CD4-positive, alpha-beta T cell treated with Interferon gamma for 1 hour (primary cell): ENCODE measurements around the gene LDB2.
"Not testable (repeated sequence)": the region's sequence is repeated elsewhere in the genome, so short reads cannot be mapped to it uniquely, and the experiment has no call there.

Experiments
- DNase-seq: peaks from one replicate; pipeline ENCODE4 v3.0.0-alpha.2; 2020

LDB2 gene

DNA sequence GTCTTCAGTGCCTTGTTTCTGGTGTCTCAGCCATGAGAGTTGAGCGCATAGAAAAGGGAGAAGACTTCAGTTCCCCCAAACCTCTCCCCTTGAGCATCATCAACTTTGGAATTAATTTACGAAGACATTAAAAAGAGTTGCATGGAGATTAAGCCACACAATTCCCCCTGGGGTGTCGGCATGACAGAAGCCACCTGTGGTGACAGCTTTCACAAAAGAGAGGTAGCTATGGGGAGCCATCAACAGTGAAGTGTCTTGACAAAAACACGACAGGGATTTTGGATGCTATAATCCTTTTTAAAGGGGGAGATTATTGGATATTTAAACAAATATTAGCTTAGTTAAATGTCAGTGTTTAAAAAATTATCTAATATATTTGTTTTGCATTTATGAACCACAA is 307.6 kb downstream of the LDB2 start:
- DNase-seq = no peak

DNA sequence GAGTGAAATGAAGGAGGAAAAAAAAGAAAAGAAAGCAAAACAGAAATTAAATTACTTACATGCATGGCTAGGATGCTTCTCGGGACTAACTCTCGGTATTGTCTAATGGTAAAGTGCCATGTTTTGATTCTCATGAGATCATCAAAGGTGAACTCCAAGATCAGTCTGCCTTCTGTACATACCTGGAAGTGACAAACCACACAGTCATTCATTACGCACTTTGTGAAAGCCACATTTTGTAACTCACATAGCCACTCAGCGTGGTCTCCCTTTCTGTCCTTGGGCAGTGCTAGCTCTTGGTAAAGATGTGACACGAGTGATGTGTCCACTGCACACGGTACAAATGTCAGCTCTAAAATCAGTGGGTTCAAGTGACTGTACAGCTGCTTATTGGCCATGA is 309.8 kb downstream of the LDB2 start:
- no peak for DNase-seq

DNA sequence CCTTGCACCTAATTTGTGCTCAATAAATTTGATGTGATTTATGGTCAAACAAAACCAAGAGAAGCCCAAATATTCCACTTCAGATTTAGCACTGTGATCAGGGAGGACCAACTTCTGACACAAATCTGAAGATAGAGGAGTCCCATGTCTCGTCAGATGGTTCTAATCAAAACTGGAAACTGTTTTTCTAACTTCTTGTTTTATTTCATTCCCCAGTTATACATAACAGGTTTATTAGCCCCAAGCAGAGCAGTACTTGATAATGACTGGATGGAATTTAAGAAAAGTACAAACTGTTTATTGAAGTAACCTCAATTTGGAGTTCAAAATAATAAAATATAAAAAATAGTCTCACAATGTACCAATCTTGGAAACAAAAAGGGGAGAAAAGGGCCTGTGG is 310.3 kb downstream of the LDB2 start:
- DNase-seq = no peak

DNA sequence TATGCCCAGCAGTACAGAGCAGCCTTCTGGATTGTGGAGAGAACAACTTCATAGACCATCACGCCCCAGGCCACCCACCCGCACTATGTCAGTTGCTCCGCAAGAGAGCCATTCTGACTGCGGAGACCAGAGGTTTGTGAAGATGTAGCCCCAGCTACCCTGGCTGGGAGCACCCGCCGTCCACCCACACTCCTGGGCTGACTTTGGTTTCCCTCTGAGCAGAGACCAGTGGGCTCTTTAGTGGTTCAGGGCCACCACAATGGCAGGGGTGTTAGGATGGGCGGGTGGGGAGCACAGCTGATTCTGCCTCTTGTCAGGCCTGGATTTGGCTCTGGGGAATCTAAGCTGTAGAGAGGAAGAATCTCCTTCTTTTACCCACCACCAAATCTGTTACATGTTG is 313.4 kb downstream of the LDB2 start:
- DNase-seq = no peak

DNA sequence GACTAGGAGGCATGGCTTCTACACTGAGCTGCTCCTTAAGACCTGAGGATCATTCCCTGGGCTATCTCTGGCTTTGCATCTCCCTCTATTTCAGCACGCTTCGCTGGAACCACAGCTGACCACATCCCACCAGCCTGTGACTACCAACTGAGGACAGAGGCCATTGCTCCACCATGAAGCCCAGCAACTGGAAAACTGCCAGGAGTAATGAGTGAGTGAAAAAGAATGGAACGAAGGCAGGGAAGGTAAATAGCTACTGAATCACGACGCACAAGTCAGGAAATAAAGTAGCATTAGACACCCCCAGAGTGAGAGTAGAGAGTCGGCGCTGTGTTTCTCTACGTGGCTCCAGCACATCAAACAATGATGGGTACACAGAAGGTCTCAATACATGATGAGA is 314.7 kb downstream of the LDB2 start:
- DNase-seq = no peak

DNA sequence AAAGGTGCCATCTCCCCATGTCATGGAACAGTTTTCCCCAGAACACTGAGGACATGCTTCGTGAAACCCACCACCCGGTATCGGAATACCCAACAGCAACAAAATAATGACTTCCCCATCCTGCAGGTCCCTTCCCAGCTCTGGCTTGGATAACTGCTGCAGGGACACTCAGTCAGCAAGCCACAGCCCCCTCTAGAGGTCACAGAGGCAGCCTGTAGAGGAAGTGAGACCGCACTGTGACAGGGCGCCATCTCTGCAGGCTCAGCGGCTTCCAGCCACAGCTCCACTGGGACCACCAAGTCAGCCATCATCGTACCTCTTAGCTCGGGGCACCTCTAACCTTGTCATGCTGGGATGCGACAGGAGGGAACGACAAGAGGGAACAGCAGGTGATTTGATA is 315.9 kb downstream of the LDB2 start:
- no peak for DNase-seq

DNA sequence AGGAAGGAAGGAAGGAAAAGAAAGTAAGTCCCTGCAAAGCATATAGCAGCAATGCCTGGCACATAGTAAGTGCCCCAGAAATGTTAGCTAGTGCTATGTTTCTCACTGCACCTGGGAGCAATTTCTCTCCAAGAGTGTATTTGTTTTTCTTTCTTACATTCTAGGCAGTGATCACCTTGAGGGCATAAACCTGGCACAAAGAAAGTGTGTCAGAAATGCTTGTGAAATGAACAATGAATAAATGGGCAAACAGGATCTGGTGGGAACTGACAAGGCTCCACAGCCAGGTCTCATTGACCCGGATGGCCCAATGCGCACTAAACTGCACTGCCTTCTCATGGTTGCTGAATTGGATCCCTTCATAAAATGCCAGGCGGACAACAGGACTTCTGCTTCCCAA is 316.4 kb downstream of the LDB2 start:
- no peak for DNase-seq

DNA sequence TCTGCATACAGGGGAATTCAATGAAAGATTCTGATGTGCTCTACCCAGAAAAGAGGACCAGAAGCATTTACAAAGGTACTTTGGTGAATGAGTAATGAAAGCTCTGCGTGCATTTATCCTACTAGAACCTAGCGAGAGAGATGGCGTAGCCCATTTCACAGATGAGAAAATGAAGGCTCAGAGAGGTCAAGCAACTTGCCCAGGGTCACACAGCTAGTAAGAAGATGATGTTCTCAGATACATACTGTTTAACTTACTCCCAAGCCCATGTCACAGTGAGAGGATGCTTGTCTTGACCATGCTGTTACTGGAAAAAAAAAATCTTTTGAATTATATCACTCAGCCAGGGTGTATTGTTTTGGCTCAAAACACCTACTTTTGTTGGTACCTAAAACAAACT is 317.3 kb downstream of the LDB2 start:
- DNase-seq = no peak

DNA sequence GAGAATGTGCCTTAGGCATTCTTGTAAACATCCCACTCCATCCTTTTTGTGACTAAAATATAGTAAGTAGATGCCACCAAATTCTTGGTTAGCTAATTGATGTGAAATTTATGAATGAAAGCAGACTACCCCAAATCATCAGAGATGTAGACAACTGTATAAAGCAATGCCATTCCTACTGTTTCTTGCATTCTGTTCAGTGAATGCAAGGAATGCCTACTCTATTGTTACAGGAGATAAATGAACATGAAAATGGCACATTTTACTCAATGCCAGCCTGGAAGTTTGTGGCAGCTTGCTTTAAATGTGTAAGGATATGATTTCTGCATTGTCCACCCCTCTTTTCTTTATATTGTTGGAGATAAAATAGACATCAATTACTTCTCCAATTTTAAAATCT is 317.9 kb downstream of the LDB2 start:
- DNase-seq = no peak

DNA sequence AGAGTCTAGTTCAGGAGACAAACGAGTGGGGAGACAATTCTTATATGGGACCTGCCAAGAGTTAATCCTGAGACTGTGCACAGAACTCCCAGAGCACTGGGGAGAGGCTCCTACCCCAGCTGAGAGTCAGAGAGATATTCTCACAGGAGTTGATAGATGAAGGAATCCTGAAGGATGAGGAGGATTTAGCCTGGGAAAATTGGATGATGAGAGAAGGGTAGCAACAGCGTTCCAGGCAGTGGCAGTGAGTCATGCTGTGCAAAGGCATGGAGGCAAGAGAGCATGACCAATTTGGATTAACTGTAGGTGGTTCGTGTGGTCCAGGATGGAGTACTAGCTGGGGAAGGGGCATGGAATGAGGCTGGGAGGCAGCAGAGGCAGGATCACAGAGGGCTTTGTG is 318.6 kb downstream of the LDB2 start:
- DNase-seq = no peak

DNA sequence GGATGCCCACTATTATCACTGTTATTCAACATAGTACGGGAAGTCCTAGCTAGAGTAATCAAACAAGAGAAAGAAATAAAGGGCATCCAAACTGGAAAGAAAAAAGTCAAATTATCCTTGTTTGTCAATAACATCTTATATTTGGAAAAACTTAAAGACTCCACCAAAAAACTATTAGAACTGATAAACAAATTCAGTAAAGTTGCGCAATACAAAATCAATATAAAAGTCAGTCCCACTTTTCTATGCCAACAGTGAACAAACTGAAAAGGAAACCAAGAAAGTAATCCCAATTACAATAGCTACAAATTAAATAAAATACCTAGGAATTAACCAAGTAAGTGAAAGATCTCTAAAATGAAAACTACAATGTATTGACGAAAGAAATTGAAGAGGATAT is 321.3 kb downstream of the LDB2 start:
- DNase-seq = no peak

DNA sequence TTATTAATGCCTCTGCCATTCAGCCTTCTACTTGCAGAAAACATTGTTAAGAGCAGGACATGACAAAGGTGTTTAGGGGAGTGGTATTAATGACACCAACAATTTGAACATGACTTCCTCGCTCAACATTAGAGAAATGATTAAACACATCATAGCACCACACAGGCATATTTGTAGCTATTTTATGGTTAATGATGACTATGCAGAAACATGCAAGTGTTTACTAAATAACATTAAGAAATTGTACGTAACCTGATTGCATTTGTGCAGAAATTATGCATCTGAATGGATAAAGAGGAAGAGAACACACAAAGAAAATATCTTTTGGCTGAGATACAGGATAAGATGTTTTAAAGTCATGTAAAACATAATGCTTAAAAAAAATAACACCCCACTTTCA is 323.5 kb downstream of the LDB2 start:
- no peak for DNase-seq

DNA sequence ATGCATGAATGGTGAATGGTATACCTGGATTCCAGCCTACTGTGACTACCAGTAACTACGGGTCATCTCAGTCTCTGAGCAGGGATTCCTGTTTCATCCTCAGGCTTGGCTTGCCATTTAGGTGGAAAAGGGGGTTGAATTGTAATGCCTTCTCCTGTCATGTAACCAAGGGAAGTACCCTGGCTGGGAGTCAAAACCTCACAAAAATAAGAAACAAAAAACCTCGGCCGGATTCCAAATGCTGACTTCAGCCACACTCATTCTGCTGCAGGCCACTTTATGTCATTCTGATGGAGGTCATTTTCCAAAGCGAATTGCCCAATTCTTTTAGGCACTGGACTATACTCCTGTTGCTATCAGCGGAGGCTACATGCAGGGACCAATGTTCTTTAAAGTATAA is 324.7 kb downstream of the LDB2 start:
- DNase-seq = no peak

DNA sequence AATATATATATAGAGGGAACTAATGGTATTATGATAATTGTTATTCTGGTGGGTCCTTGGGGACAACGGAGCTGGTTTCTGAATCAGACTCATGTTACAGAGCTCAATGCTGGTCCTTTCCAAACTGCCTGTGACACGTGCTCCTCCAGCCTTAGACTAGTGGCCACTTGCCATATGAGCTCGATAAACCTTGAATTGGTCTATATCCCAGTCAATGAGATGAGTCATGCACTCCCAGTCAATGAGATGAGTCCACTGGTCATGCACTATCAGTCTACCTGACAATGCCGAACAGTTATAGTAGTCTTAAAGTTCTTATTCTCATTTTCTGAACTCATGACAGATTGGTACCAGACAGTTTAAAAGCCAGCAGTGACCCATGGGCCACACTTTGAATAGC is 325.2 kb downstream of the LDB2 start:
- no peak for DNase-seq

DNA sequence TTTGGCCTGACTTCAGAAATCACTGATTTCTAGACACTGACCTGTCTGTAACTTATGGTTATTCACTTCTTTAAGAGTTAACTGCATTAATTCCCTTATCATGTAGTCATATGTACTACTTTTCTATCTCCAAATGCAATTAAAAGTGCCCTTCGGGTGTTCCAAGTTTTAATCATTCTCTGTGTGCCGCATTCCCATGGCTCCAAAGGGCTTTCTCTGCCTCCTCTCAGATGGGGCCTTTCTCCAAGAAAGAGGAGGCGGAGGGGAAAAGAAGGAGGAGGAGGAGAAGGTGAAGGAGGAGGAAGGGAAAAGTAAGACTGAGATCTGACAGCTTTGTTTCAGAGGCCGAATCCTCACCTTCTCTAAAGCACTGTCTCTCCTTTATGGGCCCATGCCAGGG is 325.8 kb downstream of the LDB2 start:
- no peak for DNase-seq

DNA sequence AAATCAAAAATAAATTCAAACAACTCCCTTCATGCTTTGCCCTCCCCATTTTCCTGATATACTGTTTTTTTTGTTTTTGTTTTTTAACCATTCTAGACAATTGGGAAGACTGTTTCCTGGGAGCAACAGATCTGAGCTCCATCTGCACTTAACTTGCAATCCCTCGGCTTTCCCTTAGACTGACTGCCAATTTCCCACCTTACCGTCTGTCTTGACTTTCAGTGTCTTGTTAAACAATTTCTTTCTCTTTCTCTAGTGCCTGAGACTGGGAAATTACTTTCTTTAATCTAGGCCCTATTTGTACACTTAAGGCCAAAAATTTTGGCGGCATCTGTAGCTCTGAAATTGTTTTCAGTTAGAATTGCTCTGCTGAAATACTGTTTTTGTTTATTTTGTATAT is 326.3 kb downstream of the LDB2 start:
- no peak for DNase-seq

DNA sequence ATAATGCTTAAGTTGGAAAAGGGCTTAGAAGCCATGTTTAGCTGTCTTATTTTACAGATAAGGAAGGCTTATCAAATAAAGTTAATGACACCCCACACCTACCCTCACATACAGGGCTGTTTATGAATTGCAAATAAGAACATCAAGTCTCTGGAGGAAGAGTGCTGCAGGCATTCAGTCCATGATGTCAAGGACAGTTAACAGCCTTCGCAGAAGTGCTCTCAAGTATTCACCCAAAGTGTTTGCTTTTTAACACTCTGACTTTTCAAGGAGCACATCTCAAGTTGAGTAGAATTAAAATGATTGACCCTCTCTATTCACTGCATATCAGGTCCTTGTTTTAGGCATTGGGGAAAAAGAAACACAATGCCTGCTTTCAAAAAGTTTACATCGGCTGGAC is 328.7 kb downstream of the LDB2 start:
- DNase-seq = no peak

DNA sequence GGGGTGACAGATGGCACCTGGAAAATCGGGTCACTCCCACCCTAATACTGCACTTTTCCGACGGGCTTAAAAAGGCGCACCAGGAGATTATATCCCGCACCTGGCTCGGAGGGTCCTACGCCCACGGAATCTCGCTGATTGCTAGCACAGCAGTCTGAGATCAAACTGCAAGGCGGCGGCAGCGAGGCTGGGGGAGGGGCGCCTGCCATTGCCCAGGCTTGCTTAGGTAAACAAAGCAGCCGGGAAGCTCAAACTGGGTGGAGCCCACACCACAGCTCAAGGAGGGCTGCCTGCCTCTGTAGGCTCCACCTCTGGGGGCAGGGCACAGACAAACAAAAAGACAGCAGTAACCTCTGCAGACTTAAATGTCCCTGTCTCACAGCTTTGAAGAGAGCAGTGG is 341.1 kb downstream of the LDB2 start:
- not testable (repeated sequence) for DNase-seq

DNA sequence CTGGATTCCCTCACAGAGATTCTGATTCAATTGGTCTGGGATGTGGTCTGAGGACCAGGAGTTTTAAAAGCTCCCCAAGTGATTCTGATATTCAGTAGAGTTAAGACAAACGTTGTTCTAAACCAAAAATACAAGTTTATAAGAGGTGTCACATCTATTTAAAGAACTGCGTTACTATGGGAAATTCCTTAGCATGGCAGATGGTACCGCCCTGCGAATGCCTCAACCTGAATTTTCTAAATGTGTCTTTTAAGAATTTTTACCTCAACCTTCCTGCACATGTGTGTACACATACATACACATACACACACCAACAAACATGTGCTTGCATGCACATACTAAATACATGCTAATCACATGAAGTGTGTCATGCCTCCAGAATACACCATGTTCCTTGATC is 343.3 kb downstream of the LDB2 start:
- DNase-seq = no peak

DNA sequence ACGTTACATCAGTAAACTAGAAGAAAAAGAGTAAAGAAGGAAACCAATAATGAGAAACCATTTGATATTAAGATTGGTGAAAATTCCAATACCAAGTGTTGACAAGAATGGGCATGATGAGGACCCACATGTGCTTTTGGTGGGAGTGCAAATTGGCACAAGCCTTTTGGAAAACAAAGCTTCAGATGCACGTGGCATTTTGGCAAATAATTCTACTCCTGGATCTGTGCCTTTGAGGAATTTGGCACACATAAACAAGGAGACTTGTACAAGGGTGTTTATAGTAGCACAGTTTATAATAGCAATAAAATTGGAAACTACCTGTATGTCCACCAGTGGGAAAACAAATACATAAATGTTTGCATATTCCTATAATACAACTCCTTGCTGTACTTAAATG is 347.9 kb downstream of the LDB2 start:
- no peak for DNase-seq

DNA sequence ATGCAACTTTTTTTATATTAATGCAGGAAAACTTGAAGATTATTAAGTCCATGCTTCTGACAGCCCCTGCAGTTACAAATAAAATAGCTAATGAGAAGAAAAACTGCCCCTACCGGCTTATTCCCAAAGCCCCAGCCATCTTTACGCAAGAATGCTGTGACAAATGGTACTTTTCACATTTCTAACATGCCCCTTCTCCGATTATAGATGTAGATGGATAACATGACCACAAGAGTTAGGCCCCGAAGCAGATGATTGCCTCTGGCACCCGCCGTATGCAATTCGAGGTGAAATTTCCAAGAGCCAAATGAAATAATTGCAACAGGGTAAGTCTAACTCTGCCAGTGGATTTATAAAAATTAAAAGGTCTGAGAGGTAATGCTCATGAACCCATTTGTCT is 352.8 kb downstream of the LDB2 start:
- DNase-seq = no peak

DNA sequence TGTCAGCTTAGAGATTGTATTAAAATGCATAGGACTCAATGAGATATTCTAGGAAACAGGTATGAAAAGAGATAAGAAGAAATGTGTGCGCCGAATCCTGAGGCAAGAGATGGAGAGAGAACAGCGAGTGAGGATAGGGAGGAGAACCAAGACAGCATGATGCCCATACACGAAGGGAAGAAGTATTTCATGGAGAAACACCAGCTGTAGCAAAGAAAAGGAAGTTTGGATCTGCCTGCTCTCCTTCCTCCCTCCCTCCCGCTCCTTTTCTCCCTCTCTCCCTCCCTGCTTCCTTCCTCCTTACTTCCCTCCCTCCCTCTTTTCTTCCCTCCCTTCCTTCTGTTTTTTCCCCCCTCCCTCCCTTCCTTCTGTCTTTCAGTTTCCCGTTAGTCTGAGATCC is 353.6 kb downstream of the LDB2 start:
- no peak for DNase-seq

DNA sequence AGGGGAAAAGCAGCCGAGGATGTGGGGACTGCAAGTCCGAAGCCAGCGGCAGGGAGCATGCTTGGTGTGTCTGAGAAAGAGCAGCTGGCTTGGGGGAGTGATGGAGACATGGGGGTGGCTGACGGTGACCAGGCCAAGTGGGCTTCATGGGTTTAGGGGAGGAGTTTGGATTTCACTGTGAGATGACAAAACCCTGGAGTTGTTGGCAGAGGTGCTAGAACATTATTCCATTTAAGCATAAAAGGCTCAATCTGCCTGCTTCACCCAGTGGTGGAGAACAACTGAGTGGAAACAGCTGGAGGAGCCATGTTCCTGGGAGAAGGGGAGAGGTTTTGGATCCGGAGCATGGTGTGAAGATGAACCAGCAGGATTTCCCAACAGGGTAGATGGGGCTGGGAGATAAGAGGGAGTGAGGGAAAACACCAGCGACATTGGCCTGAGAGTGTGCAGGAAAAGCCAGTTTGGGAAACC is 354.2 kb downstream of the LDB2 start:
- DNase-seq = no peak

DNA sequence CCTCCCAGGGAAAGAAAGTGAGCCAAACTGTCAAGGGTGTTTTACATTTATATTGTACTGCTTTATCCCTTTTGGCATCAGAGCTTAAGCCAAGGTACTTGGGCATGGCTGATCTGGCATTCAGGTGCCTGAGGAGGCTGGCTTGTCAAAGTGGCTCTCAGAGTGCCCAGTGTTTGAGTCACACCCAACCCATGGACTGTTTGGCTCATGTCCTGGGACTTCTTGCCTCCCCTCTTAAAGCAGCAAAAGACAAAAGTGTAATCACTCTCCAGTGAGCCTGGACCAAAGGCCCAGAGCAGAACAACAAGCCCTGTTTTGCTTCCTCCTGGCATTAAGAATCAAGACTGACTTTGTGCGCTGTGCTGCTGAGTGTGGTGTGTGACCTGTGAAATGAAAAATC is 360.5 kb downstream of the LDB2 start:
- DNase-seq = no peak

DNA sequence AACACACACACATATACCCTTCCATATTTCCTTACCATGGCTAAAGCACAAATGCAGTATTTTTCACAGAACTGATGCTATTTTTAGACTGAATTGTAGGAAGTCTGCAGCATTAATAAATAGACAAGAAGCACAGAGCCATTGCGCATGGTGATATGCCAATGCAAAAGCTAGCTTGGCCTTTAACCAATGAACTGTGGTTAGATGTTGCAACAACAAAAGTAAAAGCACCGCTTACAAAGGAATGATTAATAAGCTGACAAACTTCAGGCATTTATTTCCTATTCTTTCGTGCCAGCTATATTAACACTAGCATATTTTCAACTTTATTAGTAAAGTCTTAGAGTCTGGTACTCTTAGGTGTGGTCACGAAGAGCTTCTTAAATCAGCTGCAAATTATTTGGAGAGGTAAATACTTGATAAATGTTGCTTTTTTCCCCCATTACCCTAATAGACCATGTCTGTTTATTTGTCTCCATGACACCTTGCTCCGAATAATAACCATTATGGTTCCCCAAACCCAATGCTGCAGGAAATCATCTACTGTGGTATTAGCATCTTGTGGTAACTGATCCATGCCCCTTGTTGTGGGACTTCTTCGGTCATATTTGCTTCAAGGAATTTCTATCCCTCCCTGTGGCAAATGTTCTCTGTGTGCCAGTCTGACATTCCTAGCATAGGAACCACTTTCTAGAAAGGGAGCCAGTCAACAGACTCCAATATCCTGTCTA is 366.0 kb downstream of the LDB2 start:
- no peak for DNase-seq
